Loucy (cell line): Measurements from ENCODE around the gene TEX54.
A peak's percentile ranks its signal among the peaks of the same experiment; 100 is the strongest.

Experiments used
- H2AFZ ChIP-seq: fragments of 200-600 bp; sonication (generic); 2 replicates; pipeline ENCODE4 v1.6.0; 2016; ENCODE audit warnings: antibody characterized with exemption, mild to moderate bottlenecking, low read length, moderate library complexity
- H3F3A ChIP-seq: fragments of 200-600 bp; 2 replicates; pipeline ENCODE4 v1.6.0; 2016; ENCODE audit warnings: antibody characterized with exemption, low read depth, mild to moderate bottlenecking
- H3K27me3 ChIP-seq: fragments of 200-600 bp; sonication (generic); 2 replicates; pipeline ENCODE4 v1.6.1; 2014; ENCODE audit warnings: low read length, mild to moderate bottlenecking; ENCODE audit not compliant: insufficient read depth, poor library complexity, severe bottlenecking
- H3K36me3 ChIP-seq: fragments of 200-600 bp; sonication (generic); 2 replicates; pipeline ENCODE4 v1.6.1; 2016; ENCODE audit warnings: low read length; ENCODE audit not compliant: insufficient read depth
- H3K4me1 ChIP-seq: fragments of 200-600 bp; sonication (generic); 2 replicates; pipeline ENCODE4 v1.5.1; 2014; ENCODE audit warnings: low read length, mild to moderate bottlenecking; ENCODE audit not compliant: insufficient read depth, poor library complexity, severe bottlenecking
- H3K4me2 ChIP-seq: fragments of 200-600 bp; sonication (generic); 2 replicates; pipeline ENCODE4 v1.6.0; 2014; ENCODE audit warnings: antibody characterized with exemption, low read length, low read depth, mild to moderate bottlenecking; ENCODE audit not compliant: poor library complexity, severe bottlenecking
- H3K4me3 ChIP-seq: fragments of 200-600 bp; sonication (generic); 2 replicates; pipeline ENCODE4 v1.5.1; 2014; ENCODE audit warnings: low read length, mild to moderate bottlenecking, mixed read lengths; ENCODE audit not compliant: poor library complexity, severe bottlenecking
- H3K79me2 ChIP-seq: fragments of 200-600 bp; sonication (generic); 2 replicates; pipeline ENCODE4 v1.6.1; 2014; ENCODE audit warnings: low read length; ENCODE audit not compliant: insufficient read depth
- H3K9ac ChIP-seq: fragments of 200-600 bp; sonication (generic); 2 replicates; pipeline ENCODE4 v1.6.0; 2014; ENCODE audit warnings: mild to moderate bottlenecking, low read depth, low read length, moderate library complexity; ENCODE audit not compliant: poor library complexity, severe bottlenecking
- H3K9me2 ChIP-seq: fragments of 200-600 bp; sonication (generic); replicated peaks from 2 replicates; pipeline ENCODE4 v1.6.1; 2016; ENCODE audit warnings: low read depth, low read length, mixed read lengths
- H3K9me3 ChIP-seq: fragments of 200-600 bp; sonication (generic); 2 replicates; pipeline ENCODE4 v1.6.1; 2014; ENCODE audit warnings: mild to moderate bottlenecking, antibody characterized with exemption, low read length, low read depth; ENCODE audit not compliant: insufficient read depth
- H4K20me1 ChIP-seq: fragments of 200-600 bp; sonication (generic); 2 replicates; pipeline ENCODE4 v1.6.0; 2014; ENCODE audit warnings: antibody characterized with exemption, low read length, mild to moderate bottlenecking; ENCODE audit not compliant: insufficient read depth, poor library complexity, severe bottlenecking
- EZH2phosphoT487 ChIP-seq: fragments of 200-600 bp; IDR thresholded peaks from 2 replicates; pipeline ENCODE4 v1.6.1; 2018; ENCODE audit warnings: antibody characterized with exemption, mild to moderate bottlenecking, moderate library complexity, borderline replicate concordance
- TF ChIP-seq, protein P1 (sequence below): fragments of 200-600 bp; sonication (generic); conservative IDR thresholded peaks from 2 replicates; pipeline ENCODE4 v1.5.1; 2014; ENCODE audit warnings: mild to moderate bottlenecking, antibody characterized with exemption, low read length

The TEX54 gene

DNA sequence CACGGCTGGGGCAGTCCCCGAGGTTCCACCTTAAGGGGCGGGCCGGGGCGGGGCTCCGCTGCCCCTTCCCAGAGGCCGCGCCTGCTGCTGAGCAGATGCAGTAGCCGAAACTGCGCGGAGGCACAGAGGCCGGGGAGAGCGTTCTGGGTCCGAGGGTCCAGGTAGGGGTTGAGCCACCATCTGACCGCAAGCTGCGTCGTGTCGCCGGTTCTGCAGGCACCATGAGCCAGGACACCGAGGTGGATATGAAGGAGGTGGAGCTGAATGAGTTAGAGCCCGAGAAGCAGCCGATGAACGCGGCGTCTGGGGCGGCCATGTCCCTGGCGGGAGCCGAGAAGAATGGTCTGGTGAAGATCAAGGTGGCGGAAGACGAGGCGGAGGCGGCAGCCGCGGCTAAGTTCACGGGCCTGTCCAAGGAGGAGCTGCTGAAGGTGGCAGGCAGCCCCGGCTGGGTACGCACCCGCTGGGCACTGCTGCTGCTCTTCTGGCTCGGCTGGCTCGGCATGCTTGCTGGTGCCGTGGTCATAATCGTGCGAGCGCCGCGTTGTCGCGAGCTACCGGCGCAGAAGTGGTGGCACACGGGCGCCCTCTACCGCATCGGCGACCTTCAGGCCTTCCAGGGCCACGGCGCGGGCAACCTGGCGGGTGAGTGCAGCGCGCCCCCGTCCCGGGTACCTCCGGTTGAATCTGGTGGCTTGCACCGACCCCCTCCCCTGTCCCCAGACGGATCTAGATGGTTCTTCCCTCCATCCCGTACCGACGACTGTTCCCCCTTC is 48.4 kb upstream of the TEX54 start, which contains the start of gene SLC3A2:
SLC3A2 (plus strand) TSS at position 94 of the 776 bp plus-strand sequence; CDS start at position 222, 128 bp downstream.
- peaks cover 37% of the 10 kb centered on the region for H3K4me1 ChIP-seq
- H2AFZ ChIP-seq: peak within 1 kb of the TSS; percentile 62
- peak within 1 kb of the TSS; percentile 100 for H3K9ac ChIP-seq
- H3F3A ChIP-seq: no peaks in the 10 kb centered on the region
- H3K27me3 ChIP-seq: peaks cover 4% of the 10 kb centered on the region
- TF ChIP-seq EZH2phosphoT487: no peak
- TF ChIP-seq, protein P1, sequence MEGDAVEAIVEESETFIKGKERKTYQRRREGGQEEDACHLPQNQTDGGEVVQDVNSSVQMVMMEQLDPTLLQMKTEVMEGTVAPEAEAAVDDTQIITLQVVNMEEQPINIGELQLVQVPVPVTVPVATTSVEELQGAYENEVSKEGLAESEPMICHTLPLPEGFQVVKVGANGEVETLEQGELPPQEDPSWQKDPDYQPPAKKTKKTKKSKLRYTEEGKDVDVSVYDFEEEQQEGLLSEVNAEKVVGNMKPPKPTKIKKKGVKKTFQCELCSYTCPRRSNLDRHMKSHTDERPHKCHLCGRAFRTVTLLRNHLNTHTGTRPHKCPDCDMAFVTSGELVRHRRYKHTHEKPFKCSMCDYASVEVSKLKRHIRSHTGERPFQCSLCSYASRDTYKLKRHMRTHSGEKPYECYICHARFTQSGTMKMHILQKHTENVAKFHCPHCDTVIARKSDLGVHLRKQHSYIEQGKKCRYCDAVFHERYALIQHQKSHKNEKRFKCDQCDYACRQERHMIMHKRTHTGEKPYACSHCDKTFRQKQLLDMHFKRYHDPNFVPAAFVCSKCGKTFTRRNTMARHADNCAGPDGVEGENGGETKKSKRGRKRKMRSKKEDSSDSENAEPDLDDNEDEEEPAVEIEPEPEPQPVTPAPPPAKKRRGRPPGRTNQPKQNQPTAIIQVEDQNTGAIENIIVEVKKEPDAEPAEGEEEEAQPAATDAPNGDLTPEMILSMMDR: peak; percentile 63
- peak within 1 kb of the TSS; percentile 100 for H3K4me2 ChIP-seq
- H3K79me2 ChIP-seq: peaks cover 64% of the 10 kb centered on the region
- peaks cover 39% of the 10 kb centered on the region for H4K20me1 ChIP-seq
- H3K36me3 ChIP-seq: peaks cover 37% of the 10 kb centered on the region
- H3K9me3 ChIP-seq: no peaks in the 10 kb centered on the region
- H3K4me3 ChIP-seq: peak within 1 kb of the TSS; percentile 92
- no peaks in the 10 kb centered on the region for H3K9me2 ChIP-seq

GRCh38 chr11:62880231-62880802 is 47.7 kb upstream of the TEX54 start:
- no peak for TF ChIP-seq EZH2phosphoT487
- TF ChIP-seq, protein P1: no peak
- Histone ChIP-seq H3K4me3 (peak overlapping the region; percentile 92), H4K20me1 (peaks cover 33% of the 10 kb centered on the region), H3K4me2 (peak overlapping the region; percentile 96), H3K79me2 (peaks cover 57% of the 10 kb centered on the region), H3K36me3 (peaks cover 30% of the 10 kb centered on the region), H2AFZ (peak overlapping the region; percentile 61), H3K4me1 (peaks cover 34% of the 10 kb centered on the region), H3K9ac (peak overlapping the region; percentile 100), H3K27me3 (peaks cover 4% of the 10 kb centered on the region), H3K9me2 (no peaks in the 10 kb centered on the region), H3K9me3 (no peaks in the 10 kb centered on the region), H3F3A (no peaks in the 10 kb centered on the region)

DNA sequence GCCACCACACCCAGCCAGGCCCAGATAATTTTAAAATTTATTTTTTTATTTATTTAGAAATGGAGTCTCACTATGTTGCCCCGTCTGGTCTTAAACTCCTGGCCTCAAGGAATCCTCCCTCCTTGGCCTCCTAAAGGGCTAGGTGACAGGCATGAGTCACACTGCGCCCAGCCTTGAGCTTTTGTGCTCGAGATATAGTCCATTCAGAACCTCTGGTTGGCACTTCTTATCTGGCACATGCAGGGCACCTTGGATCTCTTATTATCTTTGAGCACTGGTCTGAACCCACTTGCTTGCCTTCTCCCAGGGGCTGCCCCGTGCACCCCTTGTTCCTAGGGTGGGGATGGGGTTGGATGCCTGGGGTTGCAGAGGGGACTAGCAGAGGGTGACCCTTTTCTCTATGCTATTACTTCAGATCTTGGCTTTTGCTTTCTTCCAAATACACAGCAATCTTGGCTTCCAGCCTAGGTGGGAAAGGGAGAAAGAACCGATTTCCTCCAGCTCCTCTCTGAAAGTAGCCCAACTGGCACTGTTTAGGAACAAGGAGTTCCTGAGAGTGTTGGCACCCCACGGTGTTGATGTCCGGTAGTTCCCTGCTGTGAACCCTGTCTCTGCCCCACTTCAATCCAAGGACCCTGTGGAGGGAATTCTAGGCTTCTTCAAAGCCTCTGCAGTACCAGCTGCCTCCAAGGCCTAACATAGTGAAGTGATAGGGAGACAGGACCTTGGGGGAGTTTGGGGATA is 46.8 kb upstream of the TEX54 start:
- TF ChIP-seq, protein P1: no peak
- TF ChIP-seq EZH2phosphoT487: no peak
- H3K9me2 ChIP-seq: no peaks in the 10 kb centered on the region
- peak overlapping the region; percentile 92 for H3K4me3 ChIP-seq
- H3K9me3 ChIP-seq: no peaks in the 10 kb centered on the region
- peaks cover 24% of the 10 kb centered on the region for H4K20me1 ChIP-seq
- H3F3A ChIP-seq: no peaks in the 10 kb centered on the region
- H3K36me3 ChIP-seq: peaks cover 23% of the 10 kb centered on the region
- H2AFZ ChIP-seq: no peak overlapping the region
- H3K9ac ChIP-seq: peak overlapping the region; percentile 100
- peak overlapping the region; percentile 96 for H3K4me2 ChIP-seq
- peaks cover 29% of the 10 kb centered on the region for H3K4me1 ChIP-seq
- peaks cover 48% of the 10 kb centered on the region for H3K79me2 ChIP-seq
- peaks cover 4% of the 10 kb centered on the region for H3K27me3 ChIP-seq
